Measurements from ENCODE around the gene ADAMTS2.

ADAMTS2 gene

GRCh38 chr5:179348843-179349242 lies 3.6 kb upstream of the ADAMTS2 start:
- H3K9me3 ChIP-seq (ENCODE audit: control insufficient read depth, low read length) = no peaks in the 10 kb centered on the region
- no peak overlapping the region for H3K4me2 ChIP-seq (ENCODE audit: low read length)
- peaks cover 9% of the 10 kb centered on the region for H3K27me3 ChIP-seq (ENCODE audit: control insufficient read depth, insufficient read depth, low read length)
- no peak overlapping the region for H3K4me3 ChIP-seq (ENCODE audit: low read depth, low read length)
- H3K27ac ChIP-seq = no peak overlapping the region
- H3K36me3 ChIP-seq (ENCODE audit: control insufficient read depth, insufficient read depth, low read length) = no peaks in the 10 kb centered on the region
- H3K79me2 ChIP-seq = no peaks in the 10 kb centered on the region
- no peak overlapping the region for H3K9ac ChIP-seq
- no peak overlapping the region for H2AFZ ChIP-seq
- H3K4me1 ChIP-seq = peaks cover 3% of the 10 kb centered on the region
- TF ChIP-seq CTCF (IDR thresholded peaks at IDR 0.05) = no peak

GRCh38 chr5:179348011-179348530 lies 2.8 kb upstream of the ADAMTS2 start:
- H3K79me2 ChIP-seq = no peaks in the 10 kb centered on the region
- no peaks in the 10 kb centered on the region for H3K9me3 ChIP-seq (ENCODE audit: control insufficient read depth, low read length)
- no peak overlapping the region for H3K27ac ChIP-seq
- peaks cover 3% of the 10 kb centered on the region for H3K4me1 ChIP-seq
- H3K4me3 ChIP-seq (ENCODE audit: low read depth, low read length) = no peak overlapping the region
- H3K27me3 ChIP-seq (ENCODE audit: control insufficient read depth, insufficient read depth, low read length) = peaks cover 9% of the 10 kb centered on the region
- no peak overlapping the region for H2AFZ ChIP-seq
- H3K4me2 ChIP-seq (ENCODE audit: low read length) = no peak overlapping the region
- no peaks in the 10 kb centered on the region for H3K36me3 ChIP-seq (ENCODE audit: control insufficient read depth, insufficient read depth, low read length)
- H3K9ac ChIP-seq = no peak overlapping the region
- TF ChIP-seq CTCF (IDR thresholded peaks at IDR 0.05) = no peak

- no peaks in the 10 kb centered on the region for H3K9me3 ChIP-seq (ENCODE audit: control insufficient read depth, low read length)
- no peak overlapping the region for H3K4me2 ChIP-seq (ENCODE audit: low read length)
- peaks cover 3% of the 10 kb centered on the region for H3K4me1 ChIP-seq
- H2AFZ ChIP-seq = no peak overlapping the region
- no peak overlapping the region for H3K27ac ChIP-seq
- H3K9ac ChIP-seq = no peak overlapping the region
- H3K36me3 ChIP-seq (ENCODE audit: control insufficient read depth, insufficient read depth, low read length) = no peaks in the 10 kb centered on the region
- H3K79me2 ChIP-seq = no peaks in the 10 kb centered on the region
- peaks cover 9% of the 10 kb centered on the region for H3K27me3 ChIP-seq (ENCODE audit: control insufficient read depth, insufficient read depth, low read length)
- TF ChIP-seq CTCF (IDR thresholded peaks at IDR 0.05) = no peak
- no peak overlapping the region for H3K4me3 ChIP-seq (ENCODE audit: low read depth, low read length)
Measured at GRCh38 chr5:179347581-179347980, 2.3 kb upstream of the ADAMTS2 start.

DNA sequence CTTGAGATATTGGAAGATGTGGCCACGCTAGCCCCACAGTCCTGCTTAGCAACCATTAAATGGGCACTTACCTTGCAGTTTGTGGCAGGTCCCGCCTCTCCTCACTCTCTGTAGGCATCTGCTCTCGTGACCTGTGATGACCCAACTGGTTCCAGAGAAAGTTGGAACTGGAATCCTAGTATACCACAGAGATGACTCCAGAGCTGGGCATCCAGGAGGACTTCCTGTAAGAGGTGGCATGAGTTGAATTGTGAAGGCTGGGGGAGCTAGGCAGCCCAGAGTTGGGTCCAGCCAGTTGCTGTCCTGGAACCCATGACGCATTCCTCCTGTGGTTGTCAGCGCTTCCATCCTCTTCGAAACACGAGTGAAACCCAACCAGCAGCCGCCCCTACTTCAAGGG lies 1.6 kb upstream of the ADAMTS2 start:
- Histone ChIP-seq H3K4me3 (ENCODE audit: low read depth, low read length) (no peak overlapping the region), H3K4me2 (ENCODE audit: low read length) (no peak overlapping the region), H3K27me3 (ENCODE audit: control insufficient read depth, insufficient read depth, low read length) (peaks cover 9% of the 10 kb centered on the region), H3K27ac (no peak overlapping the region), H3K36me3 (ENCODE audit: control insufficient read depth, insufficient read depth, low read length) (no peaks in the 10 kb centered on the region), H3K79me2 (no peaks in the 10 kb centered on the region), H3K9me3 (ENCODE audit: control insufficient read depth, low read length) (no peaks in the 10 kb centered on the region), H3K4me1 (peaks cover 3% of the 10 kb centered on the region), H2AFZ (no peak overlapping the region), H3K9ac (no peak overlapping the region)
- no peak for TF ChIP-seq CTCF (IDR thresholded peaks at IDR 0.05)

- Histone ChIP-seq H3K36me3 (ENCODE audit: control insufficient read depth, insufficient read depth, low read length) (no peaks in the 10 kb centered on the region), H2AFZ (no peak overlapping the region), H3K9me3 (ENCODE audit: control insufficient read depth, low read length) (no peaks in the 10 kb centered on the region), H3K9ac (no peak overlapping the region), H3K27me3 (ENCODE audit: control insufficient read depth, insufficient read depth, low read length) (peaks cover 9% of the 10 kb centered on the region), H3K79me2 (no peaks in the 10 kb centered on the region), H3K4me2 (ENCODE audit: low read length) (no peak overlapping the region), H3K27ac (no peak overlapping the region), H3K4me1 (peaks cover 3% of the 10 kb centered on the region), H3K4me3 (ENCODE audit: low read depth, low read length) (no peak overlapping the region)
- TF ChIP-seq CTCF (IDR thresholded peaks at IDR 0.05) = no peak
Measured at GRCh38 chr5:179346401-179346800, 1.1 kb upstream of the ADAMTS2 start.
